RWPE2 (cell line): ENCODE data around the gene HSPA13.

ENCODE experiments used
- ATAC-seq: fragments of 200-7000 bp; cut with Tn5 transposase; 3 replicates; pipeline ENCODE4 v1.9.1; 2021; ENCODE audit warnings: low read depth
- DNase-seq: peaks from one replicate; pipeline ENCODE4 v3.0.0-alpha.2; 2020; ENCODE audit warnings: low spot score
- H3K27ac ChIP-seq: fragments of 450-650 bp; 2 replicates; pipeline ENCODE4 v1.5.1; 2017; ENCODE audit warnings: mild to moderate bottlenecking; ENCODE audit not compliant: poor library complexity, severe bottlenecking
- H3K27me3 ChIP-seq: fragments of 250-450 bp; sonication (Bioruptor Pico); 2 replicates; pipeline ENCODE4 v1.5.1; 2021; ENCODE audit warnings: mild to moderate bottlenecking, moderate library complexity; ENCODE audit not compliant: insufficient read depth, poor library complexity, severe bottlenecking
- H3K36me3 ChIP-seq: fragments of 250-450 bp; sonication (Bioruptor Pico); 2 replicates; pipeline ENCODE4 v1.5.1; 2020; ENCODE audit warnings: low read depth, mild to moderate bottlenecking, moderate library complexity
- H3K4me1 ChIP-seq: fragments of 250-450 bp; sonication (Bioruptor Pico); 2 replicates; pipeline ENCODE4 v1.5.1; 2021; ENCODE audit warnings: mild to moderate bottlenecking, moderate library complexity; ENCODE audit not compliant: insufficient read depth, poor library complexity, severe bottlenecking
- H3K4me3 ChIP-seq: fragments of 250-450 bp; sonication (Bioruptor Pico); 2 replicates; pipeline ENCODE4 v1.5.1; 2021; ENCODE audit warnings: mild to moderate bottlenecking, moderate library complexity; ENCODE audit not compliant: severe bottlenecking
- H3K9me3 ChIP-seq: fragments of 250-450 bp; sonication (Bioruptor Pico); 2 replicates; pipeline ENCODE4 v1.5.1; 2021; ENCODE audit warnings: mild to moderate bottlenecking, moderate library complexity; ENCODE audit not compliant: severe bottlenecking
- CTCF ChIP-seq: fragments of 450-650 bp; IDR thresholded peaks from one replicate; pipeline ENCODE4 v1.5.1; 2017; ENCODE audit warnings: mild to moderate bottlenecking, moderate library complexity; ENCODE audit not compliant: poor library complexity, severe bottlenecking

The HSPA13 gene

DNA sequence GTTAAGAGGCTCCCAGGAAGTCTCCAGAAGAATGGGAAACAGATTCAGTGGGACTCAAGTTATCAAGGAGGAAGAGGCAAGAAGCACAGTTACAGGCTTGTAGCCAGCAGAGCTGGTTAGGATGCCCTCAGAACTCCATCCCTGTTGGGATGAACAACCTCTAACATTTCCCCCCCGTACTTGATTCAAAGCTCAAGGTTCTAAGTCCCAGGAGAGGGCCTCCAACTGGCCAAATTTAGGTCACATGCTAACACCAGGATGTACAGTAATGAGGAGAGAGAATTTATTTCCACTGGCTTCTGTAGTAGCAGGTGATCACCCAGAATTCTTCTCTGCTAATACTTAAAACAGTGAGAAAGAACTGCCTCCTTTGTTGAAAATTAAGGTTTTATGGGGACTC lies 22.3 kb upstream of the HSPA13 start:
- Histone ChIP-seq H3K4me1 (no peaks in the 10 kb centered on the region), H3K4me3 (no peak overlapping the region), H3K36me3 (no peaks in the 10 kb centered on the region), H3K27ac (no peak overlapping the region), H3K9me3 (no peaks in the 10 kb centered on the region), H3K27me3 (no peaks in the 10 kb centered on the region)
- no peak for TF ChIP-seq CTCF
- DNase-seq (no peak), ATAC-seq (no peak)

DNA sequence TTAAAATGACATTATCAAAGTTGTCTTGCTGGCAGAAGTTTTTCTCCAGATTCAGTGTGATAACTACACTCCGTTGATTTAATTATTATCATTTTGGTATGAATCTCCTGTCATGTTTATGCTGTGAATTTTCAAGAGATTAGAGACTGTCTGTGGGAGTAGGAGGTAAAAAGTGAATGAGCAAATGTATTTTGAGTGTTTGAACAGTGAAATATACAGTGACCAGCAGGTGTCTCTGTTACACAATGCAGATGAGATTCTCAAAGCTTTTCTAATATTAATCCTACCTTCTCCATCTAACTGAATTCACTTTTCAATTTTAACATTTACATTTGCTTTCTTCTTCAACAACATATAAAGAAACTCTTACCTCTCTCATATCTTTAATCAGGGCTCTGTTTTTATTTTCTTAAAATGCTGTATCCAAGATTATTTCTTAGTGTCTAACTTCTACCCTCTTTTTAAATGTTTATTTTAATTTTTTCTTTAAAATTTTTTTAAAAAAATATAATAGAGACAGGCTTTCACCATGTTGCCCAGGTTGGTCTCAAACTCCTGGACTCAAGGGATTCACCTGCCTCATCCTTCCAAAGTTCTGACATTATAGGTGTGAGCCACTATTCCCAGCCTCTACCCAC lies 20.9 kb upstream of the HSPA13 start:
- peak; percentile 81 for TF ChIP-seq CTCF
- no peak; the same call in 2 of the 3 replicates for ATAC-seq
- H3K36me3 ChIP-seq: no peaks in the 10 kb centered on the region
- no peak overlapping the region for H3K4me3 ChIP-seq
- no peaks in the 10 kb centered on the region for H3K4me1 ChIP-seq
- DNase-seq: no peak
- no peaks in the 10 kb centered on the region for H3K9me3 ChIP-seq
- peaks cover 2% of the 10 kb centered on the region for H3K27me3 ChIP-seq
- H3K27ac ChIP-seq: no peak overlapping the region

GRCh38 chr21:14401217-14401616 lies 18.3 kb upstream of the HSPA13 start:
- DNase-seq (no peak), ATAC-seq (no peak)
- H3K4me3 ChIP-seq: no peak overlapping the region
- no peak overlapping the region for H3K27ac ChIP-seq
- H3K27me3 ChIP-seq: peaks cover 2% of the 10 kb centered on the region
- TF ChIP-seq CTCF: no peak
- H3K4me1 ChIP-seq: no peaks in the 10 kb centered on the region
- no peaks in the 10 kb centered on the region for H3K9me3 ChIP-seq
- no peaks in the 10 kb centered on the region for H3K36me3 ChIP-seq

- no peak for DNase-seq
These were observed 5.3 kb upstream of the HSPA13 start for GRCh38 chr21:14388282-14388681.

More at GRCh38 chr21:14388282-14388681, 5.3 kb upstream of the HSPA13 start:
- H3K36me3 ChIP-seq: no peaks in the 10 kb centered on the region
- no peak for ATAC-seq
- no peak overlapping the region for H3K27ac ChIP-seq
- H3K27me3 ChIP-seq: no peaks in the 10 kb centered on the region
- no peak overlapping the region for H3K4me3 ChIP-seq
- H3K9me3 ChIP-seq: no peaks in the 10 kb centered on the region
- no peak for TF ChIP-seq CTCF
- no peaks in the 10 kb centered on the region for H3K4me1 ChIP-seq
